ENCODE measurements around the gene GFAP.
A peak's percentile ranks its signal among the peaks of the same experiment; 100 is the strongest.

The GFAP gene

DNA sequence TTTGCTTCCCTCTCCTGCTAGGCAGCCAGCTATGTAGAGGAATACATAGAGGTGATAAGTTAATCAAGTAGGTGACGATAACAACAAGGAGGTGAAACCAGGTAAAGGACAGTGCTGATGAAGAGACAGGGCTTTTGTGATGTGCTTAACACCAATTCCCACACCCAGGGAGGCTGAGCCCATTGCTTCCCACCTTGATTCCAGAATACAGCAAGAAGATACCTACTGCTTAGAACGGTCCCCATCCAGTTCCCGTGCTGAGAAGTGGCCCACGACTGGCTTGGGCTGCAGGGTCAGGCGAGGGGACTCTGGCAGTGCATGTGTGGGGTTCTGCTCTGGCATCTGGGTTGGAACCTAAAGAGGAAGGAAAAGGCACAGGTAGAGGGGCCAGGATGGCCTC is 16.1 kb upstream of the GFAP start:
- no peak for DNase-seq

DNA sequence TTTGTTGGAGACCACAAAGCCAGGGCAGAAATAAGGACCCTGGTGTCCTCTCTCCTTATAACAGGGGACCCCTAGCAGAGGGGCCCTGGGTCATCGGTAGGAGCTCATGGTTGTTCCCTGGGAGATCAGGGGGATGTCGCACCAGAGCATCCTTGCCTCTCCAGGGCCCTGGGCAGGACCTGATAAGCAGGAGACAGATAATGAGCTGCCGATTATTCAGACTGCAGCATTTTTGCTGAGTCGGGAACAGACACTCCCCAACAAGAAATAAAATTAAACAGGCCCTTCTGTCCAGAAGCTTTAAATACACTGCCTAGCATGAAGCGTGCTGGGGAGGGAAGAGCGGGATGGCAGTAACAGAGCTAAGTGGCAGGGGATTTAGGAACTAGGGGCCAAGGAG is 15.4 kb upstream of the GFAP start:
- DNase-seq: no peak

GRCh38 chr17:44928950-44929720 is 13.8 kb upstream of the GFAP start:
- DNase-seq: no peak

- DNase-seq: no peak
Observed at GRCh38 chr17:44928136-44928535, 12.8 kb upstream of the GFAP start.

GRCh38 chr17:44927696-44928095 is 12.4 kb upstream of the GFAP start:
- no peak for DNase-seq

GRCh38 chr17:44926821-44927525 is 11.7 kb upstream of the GFAP start:
- no peak for DNase-seq

DNA sequence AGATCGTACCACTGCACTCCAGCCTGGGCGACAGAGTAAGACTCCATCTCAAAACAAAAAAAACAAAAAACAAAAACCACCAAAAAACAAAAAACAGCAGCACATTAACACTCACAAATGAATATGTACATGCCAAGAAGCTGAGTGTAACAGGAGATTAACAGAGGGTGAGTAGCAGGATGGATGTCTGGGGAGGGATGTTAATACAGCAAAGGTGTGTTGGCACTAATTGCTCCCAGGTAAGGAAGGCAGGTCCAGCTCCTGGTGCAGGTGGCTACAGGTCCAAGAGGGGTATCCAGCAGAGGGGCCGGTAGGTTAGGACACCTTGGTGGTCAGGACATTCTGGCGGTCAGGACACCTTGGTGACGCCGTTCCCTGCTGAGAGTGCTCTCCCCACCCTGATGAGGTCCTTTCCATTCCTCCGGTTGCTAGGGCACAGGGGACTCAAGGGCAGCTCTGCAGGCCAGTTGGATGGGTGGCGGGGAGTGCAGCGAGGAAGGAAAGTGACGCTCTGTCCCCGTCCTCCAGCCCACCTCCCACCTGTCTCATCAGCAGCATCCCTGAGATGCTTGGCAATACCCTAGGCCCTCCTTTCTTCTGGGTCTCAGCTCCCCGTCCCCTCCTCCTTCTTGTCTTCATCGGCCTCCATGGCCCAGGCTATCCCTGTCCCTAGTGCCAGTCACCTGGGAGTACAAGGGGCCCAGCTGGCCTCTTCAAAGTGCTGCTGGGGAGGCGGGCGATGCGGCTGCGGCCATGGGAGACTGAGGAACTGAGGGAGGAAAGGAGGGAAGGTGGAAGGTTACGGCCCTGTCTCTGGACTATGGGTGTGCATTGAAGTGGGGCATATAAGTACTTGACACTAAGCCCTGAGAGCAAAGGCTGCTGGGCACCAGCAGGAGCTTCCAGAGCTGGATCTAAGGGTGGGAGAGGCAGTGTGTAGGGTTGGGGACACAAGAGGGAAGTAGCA is 10.7 kb upstream of the GFAP start:
- no peak for DNase-seq

DNA sequence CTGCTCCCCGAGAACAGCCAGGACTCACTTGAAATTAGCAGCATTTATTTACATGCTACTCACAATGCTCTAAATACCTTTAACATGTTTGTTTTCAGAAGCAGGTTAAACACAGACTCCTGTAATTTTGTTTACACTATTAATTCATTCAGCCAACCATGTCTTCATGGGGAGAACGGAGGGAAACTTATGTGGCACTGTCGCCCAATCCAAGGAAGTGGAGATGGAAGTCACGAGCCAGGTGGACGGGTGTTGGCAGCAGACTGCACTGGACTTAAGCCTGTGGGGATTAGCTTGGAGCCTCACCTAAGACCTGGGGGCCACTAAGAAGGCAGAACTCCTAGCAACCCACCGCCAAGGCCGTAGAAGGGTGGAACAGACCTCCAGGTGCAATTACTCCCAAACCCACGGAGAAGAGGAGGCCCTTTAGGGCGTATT is 8.8 kb upstream of the GFAP start:
- no peak for DNase-seq

GRCh38 chr17:44922746-44923470 is 7.6 kb upstream of the GFAP start:
- no peak for DNase-seq

DNA sequence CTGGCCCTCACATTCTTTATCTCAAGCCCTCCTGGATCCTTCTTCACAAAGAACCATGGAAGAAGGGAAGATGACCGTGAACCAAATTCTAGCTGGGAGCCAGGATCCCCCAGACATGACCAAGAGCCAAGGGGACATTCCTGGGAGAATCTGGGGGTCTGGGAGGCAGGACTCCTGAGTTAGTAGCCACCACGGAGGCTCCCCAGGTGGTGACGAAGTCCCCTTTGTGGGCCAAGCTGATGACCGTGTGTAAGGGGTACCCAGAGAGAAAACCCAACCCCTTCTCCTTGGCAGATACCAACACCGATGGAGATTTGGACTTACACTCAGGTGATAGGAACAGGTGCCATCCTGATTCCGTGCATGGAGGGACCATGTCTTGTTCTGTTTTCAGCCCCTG is 6.8 kb upstream of the GFAP start:
- no peak for DNase-seq

DNA sequence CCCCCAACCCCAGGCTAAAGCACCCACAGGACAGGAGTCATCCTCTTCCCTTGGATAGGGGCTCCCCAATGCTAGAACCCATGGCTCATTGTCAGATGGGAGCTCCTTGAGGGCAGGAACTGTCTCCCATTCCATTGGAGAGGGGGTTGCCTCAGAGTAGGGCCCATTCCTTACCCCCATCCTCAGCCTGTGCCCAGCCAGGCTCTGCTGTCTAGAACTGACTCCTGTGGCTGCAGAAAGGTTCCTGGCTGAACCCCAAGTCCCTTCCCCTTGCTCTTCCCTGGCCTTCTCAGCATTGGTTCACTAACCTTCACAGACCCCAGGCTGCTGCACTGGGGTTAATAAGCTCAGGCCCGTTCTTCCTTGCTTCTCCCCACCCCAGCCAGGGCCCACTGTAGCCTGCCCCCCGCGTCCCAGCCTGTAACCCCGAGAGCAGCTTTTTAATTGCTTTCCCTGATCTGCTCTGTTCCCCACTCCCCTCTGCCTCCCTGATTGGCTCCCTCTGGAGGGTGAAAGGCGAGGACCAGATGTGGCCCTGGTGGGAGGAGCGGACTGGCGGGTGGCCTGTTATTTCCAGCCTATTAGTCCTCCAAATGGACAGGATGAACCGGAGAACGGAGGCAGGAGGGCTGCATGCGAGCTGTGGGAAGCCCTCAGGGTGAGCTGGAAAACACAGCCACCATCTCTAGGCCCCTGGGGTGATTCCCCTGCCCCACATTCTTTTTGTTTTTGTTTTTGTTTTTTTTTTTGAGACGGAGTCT is 6.0 kb upstream of the GFAP start:
- no peak for DNase-seq

- DNase-seq: peak in 1 of 2 experiments; percentile 45
Observed at GRCh38 chr17:44920565-44920940, 5.3 kb upstream of the GFAP start.

DNA sequence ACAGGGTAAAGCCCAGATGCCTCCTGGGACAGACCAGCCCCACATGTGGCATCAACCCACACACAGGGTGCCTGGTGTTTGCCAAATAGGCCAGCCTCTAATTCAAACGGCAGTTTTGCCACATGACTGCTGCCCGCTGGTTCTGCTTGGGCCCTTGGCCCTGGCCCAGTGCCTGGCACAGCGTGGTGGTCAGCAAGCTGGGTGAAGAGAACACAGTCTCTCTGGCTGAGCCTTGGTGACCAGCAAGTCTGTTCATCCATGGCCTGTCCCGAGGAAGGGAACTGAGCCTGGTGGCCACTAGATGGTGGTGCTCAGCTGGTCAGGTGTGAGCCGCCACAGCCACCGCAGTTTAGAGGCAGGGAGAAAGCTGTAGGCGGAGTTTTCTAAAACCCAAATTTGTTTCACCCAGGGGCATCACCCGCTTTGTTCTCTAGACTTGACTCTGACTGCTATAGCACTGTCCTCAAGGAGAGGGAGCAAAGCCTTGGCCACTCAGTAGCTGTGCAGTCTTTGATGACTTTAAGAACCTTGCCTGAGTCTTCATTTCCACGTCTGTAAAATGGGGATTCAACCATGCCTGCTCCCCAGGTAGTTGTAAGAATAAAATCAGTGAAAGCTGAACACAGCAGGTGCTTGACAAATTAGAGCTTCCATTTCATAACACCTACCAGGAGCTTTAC is 4.7 kb upstream of the GFAP start:
- peak; percentile 66 to 86 for DNase-seq

GRCh38 chr17:44919411-44919810 is 4.1 kb upstream of the GFAP start:
- no peak for DNase-seq

- no peak for DNase-seq
Observed at GRCh38 chr17:44918006-44918405, 2.7 kb upstream of the GFAP start.

GRCh38 chr17:44917456-44917855 is 2.2 kb upstream of the GFAP start:
- DNase-seq: no peak

- DNase-seq: no peak
Observed at GRCh38 chr17:44916781-44917241, 1.5 kb upstream of the GFAP start.

DNA sequence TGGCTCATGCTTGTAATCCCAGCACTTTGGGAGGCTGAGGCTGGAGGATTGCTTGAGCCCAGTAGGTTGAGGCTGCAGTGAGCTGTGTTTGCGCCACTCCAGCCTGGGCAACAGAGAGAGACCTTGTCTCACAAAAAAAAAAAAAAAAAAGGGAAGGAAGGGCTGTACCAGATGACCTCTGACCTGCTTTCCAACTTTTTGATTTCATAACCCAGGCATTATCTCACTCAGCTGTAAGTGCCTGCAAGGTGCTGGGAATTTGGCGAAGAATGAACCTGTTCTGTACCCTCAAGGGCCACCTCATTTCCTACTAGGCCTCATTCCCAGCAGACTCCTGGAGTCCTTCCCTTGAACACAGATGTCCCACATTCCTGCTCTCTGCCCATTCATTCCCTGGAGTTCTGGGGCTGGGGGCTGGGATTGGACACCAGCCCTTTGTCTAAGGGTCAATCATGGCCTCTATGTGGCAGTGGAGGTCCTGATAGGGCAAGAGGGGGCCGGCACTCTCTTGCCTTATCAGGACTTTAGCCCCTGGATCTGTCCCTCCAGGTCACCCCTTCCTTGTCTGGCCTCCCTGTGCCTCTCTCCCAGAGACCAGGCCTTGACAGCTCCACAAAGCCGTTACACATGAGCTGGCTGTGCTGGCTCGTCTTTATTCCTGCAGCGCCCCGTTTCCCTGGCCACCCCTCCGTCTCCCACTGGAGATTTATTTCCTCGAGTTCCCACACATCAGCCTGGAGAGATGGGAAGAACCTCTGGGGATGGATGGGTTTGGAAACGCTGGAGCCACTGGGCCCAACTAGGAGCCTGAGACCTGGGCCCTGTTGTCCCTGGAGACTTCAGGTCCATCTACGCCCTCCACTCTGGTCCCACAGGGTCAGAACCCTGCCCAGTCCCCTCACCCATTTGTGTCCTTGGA is 821 bp upstream of the GFAP start:
- DNase-seq: no peak

DNA sequence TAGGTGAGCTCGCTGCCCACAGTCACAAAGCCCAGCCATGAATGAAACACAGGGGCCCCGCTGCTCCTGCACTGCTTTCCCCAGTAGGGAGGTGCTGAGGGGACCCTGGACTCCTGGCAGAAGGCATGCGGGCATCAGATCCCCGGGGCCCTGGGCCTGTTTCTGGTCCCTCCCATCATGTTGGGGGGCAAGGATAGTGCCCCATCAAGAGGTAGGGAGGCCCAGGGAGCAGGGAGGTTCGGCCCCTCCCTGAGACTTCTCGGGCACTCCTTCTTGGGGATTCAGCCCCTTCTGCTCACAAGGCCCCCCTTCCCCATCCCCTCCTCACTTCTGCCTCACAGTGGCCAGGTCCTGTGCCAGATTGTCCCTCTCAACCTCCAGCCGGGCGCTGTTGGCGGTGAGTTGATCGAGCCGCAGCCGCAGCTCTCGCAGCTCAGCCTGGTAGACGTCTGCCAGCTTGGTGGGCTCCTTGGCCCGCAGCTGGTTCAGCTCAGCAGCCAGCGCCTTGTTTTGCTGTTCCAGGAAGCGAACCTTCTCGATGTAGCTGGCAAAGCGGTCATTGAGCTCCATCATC is 515 bp downstream of the GFAP start:
- DNase-seq: no peak

- peak; percentile 11 to 71 for DNase-seq
Observed at GRCh38 chr17:44914148-44914547, 1.2 kb downstream of the GFAP start.
